WTC11 (cell line): ENCODE results near the gene TPM2. TPM values are rescaled to one million over a fixed set of nuclear protein-coding genes. Genes with fewer than 3 reads are reported as not detected.

Source experiments
- ATAC-seq: fragments of 200-7000 bp; cut with Tn5 transposase; 2 replicates; pipeline ENCODE4 v1.10.0; 2021; ENCODE audit warnings: mild to moderate bottlenecking, moderate library complexity
- CTCF ChIA-PET: fragments of 300-600 bp; sonication (Branson Sonifier 250); formaldehyde crosslinking; loops from one replicate; lab custom pipeline; 2021; ENCODE audit warnings: antibody characterized with exemption; lab: Charles Lee
- POLR2A ChIA-PET: fragments of 350-600 bp; sonication (Branson Sonifier 250); formaldehyde crosslinking; loops from one replicate; lab custom pipeline; 2021; ENCODE audit warnings: antibody characterized with exemption; lab: Charles Lee
- DNase-seq: peaks from one replicate; pipeline ENCODE4 v3.0.0; 2021; ENCODE audit warnings: low spot score
- H3K27ac Mint-ChIP-seq: 2 replicates; pipeline ENCODE4 v1.8.0; 2021; ENCODE audit warnings: mixed read lengths
- H3K27me3 Mint-ChIP-seq: 2 replicates; pipeline ENCODE4 v1.8.0; 2021; ENCODE audit warnings: low read depth, mild to moderate bottlenecking, moderate library complexity, mixed read lengths
- H3K36me3 Mint-ChIP-seq: 2 replicates; pipeline ENCODE4 v1.8.0; 2021; ENCODE audit warnings: mixed read lengths
- H3K4me1 Mint-ChIP-seq: 2 replicates; pipeline ENCODE4 v1.8.0; 2022; ENCODE audit warnings: mixed read lengths
- H3K4me3 Mint-ChIP-seq: 2 replicates; pipeline ENCODE4 v1.8.0; 2021; ENCODE audit warnings: mild to moderate bottlenecking, moderate library complexity, mixed read lengths
- H3K9me3 Mint-ChIP-seq: 2 replicates; pipeline ENCODE4 v1.8.0; 2021; ENCODE audit warnings: mixed read lengths
- AR ChIP-seq: fragments of 250-450 bp; sonication (Bioruptor Pico); IDR thresholded peaks from 2 replicates; pipeline ENCODE4 v1.9.0; 2021; ENCODE audit warnings: mild to moderate bottlenecking
- CREM ChIP-seq: sonication (generic); formaldehyde crosslinking; IDR thresholded peaks from 2 replicates; pipeline ENCODE4 v1.8.1; 2022; ENCODE audit warnings: mild to moderate bottlenecking, missing genetic modification reagents, moderate library complexity
- ERG ChIP-seq: fragments of 250-450 bp; sonication (Bioruptor Pico); IDR thresholded peaks from 2 replicates; pipeline ENCODE4 v1.8.0; 2021; ENCODE audit warnings: mild to moderate bottlenecking
- ETV6 ChIP-seq: sonication (generic); formaldehyde crosslinking; IDR thresholded peaks from 2 replicates; pipeline ENCODE4 v1.8.1; 2022; ENCODE audit warnings: mild to moderate bottlenecking, missing genetic modification reagents
- FOXP4 ChIP-seq: sonication (generic); formaldehyde crosslinking; IDR thresholded peaks from 2 replicates; pipeline ENCODE4 v1.8.0; 2022; ENCODE audit warnings: mild to moderate bottlenecking, missing genetic modification reagents
- GRHL2 ChIP-seq: fragments of 250-450 bp; sonication (Bioruptor Pico); IDR thresholded peaks from 2 replicates; pipeline ENCODE4 v1.8.0; 2022; ENCODE audit warnings: mild to moderate bottlenecking, moderate library complexity; ENCODE audit not compliant: insufficient replicate concordance, severe bottlenecking
- JAZF1 ChIP-seq: fragments of 250-450 bp; sonication (Bioruptor Pico); IDR thresholded peaks from 2 replicates; pipeline ENCODE4 v1.9.0; 2021; ENCODE audit warnings: moderate library complexity, mild to moderate bottlenecking, inconsistent platforms
- JUN ChIP-seq: sonication (generic); formaldehyde crosslinking; IDR thresholded peaks from 2 replicates; pipeline ENCODE4 v1.8.0; 2023; ENCODE audit warnings: mild to moderate bottlenecking, missing genetic modification reagents
- MLX ChIP-seq: sonication (generic); formaldehyde crosslinking; IDR thresholded peaks from 2 replicates; pipeline ENCODE4 v1.8.1; 2023; ENCODE audit warnings: mild to moderate bottlenecking, missing genetic modification reagents, moderate library complexity
- MYBL2 ChIP-seq: sonication (generic); formaldehyde crosslinking; IDR thresholded peaks from 2 replicates; pipeline ENCODE4 v1.8.1; 2023; ENCODE audit warnings: mild to moderate bottlenecking, moderate library complexity, missing genetic modification reagents
- NFYB ChIP-seq: sonication (generic); formaldehyde crosslinking; conservative IDR thresholded peaks from 2 replicates; pipeline ENCODE4 v1.8.0; 2022; ENCODE audit warnings: low read depth, missing genetic modification reagents
- NR1H2 ChIP-seq: sonication (generic); formaldehyde crosslinking; IDR thresholded peaks from 2 replicates; pipeline ENCODE4 v1.9.0; 2021; ENCODE audit warnings: mild to moderate bottlenecking, moderate library complexity, missing genetic modification reagents
- NR2C2 ChIP-seq: sonication (generic); formaldehyde crosslinking; IDR thresholded peaks from 2 replicates; pipeline ENCODE4 v1.8.0; 2022; ENCODE audit warnings: mild to moderate bottlenecking, missing genetic modification reagents
- RORB ChIP-seq: fragments of 250-450 bp; sonication (Bioruptor Pico); IDR thresholded peaks from 2 replicates; pipeline ENCODE4 v1.9.0; 2021; ENCODE audit warnings: mild to moderate bottlenecking
- SOX15 ChIP-seq: fragments of 250-450 bp; sonication (Bioruptor Pico); IDR thresholded peaks from 2 replicates; pipeline ENCODE4 v1.9.0; 2021; ENCODE audit warnings: mild to moderate bottlenecking
- TCF7 ChIP-seq: sonication (generic); formaldehyde crosslinking; IDR thresholded peaks from 2 replicates; pipeline ENCODE4 v1.8.0; 2022; ENCODE audit warnings: mild to moderate bottlenecking, low read depth, missing genetic modification reagents, moderate library complexity
- USF2 ChIP-seq: sonication (generic); formaldehyde crosslinking; IDR thresholded peaks from 2 replicates; pipeline ENCODE4 v1.8.1; 2023; ENCODE audit warnings: mild to moderate bottlenecking, missing genetic modification reagents, moderate library complexity
- ZBTB43 ChIP-seq: sonication (generic); formaldehyde crosslinking; IDR thresholded peaks from 2 replicates; pipeline ENCODE4 v1.8.1; 2023; ENCODE audit warnings: mild to moderate bottlenecking, missing genetic modification reagents
- ZNF121 ChIP-seq: sonication (generic); formaldehyde crosslinking; IDR thresholded peaks from 2 replicates; pipeline ENCODE4 v1.8.0; 2023; ENCODE audit warnings: missing genetic modification reagents
- ZNF138 ChIP-seq: sonication (generic); formaldehyde crosslinking; conservative IDR thresholded peaks from 2 replicates; pipeline ENCODE4 v1.8.1; 2022; ENCODE audit warnings: mild to moderate bottlenecking, moderate library complexity, missing genetic modification reagents
- ZNF396 ChIP-seq: fragments of 250-450 bp; sonication (Bioruptor Pico); IDR thresholded peaks from 2 replicates; pipeline ENCODE4 v1.8.0; 2021; ENCODE audit warnings: mild to moderate bottlenecking, moderate library complexity, borderline replicate concordance
- ZSCAN18 ChIP-seq: fragments of 250-450 bp; sonication (Bioruptor Pico); IDR thresholded peaks from 2 replicates; pipeline ENCODE4 v2.1.2; 2022; ENCODE audit warnings: mild to moderate bottlenecking, moderate library complexity
- total RNA-seq: library from RNA; stranded (reverse); gene quantifications from 3 replicates; pipeline ENCODE4 v1.2.3, GENCODE V29; 2021

Gene TPM2
- total RNA-seq, 1 experiment from 2014 or later: 146 TPM

GRCh38 chr9:35658137-35658967 is 31.4 kb downstream of the TPM2 start, which contains the start of gene CCDC107 (continued):
- TF ChIP-seq NR2C2: no peak
- TF ChIP-seq CREM (CRISPR knock-in tag): no peak
- no peak; the same call in 1 of the 2 replicates for TF ChIP-seq MLX (CRISPR knock-in tag)
- 0 out of 2 replicates have a peak, but pooled peaks have one; percentile 4 for TF ChIP-seq ERG (CRISPR knock-in tag)
- TF ChIP-seq TCF7 (CRISPR knock-in tag): peak; percentile 73; the same call in 1 of the 2 replicates
- no peak for TF ChIP-seq NR1H2
- no peak for TF ChIP-seq SOX15
- TF ChIP-seq MYBL2 (CRISPR knock-in tag): peak; percentile 75; the same call in 1 of the 2 replicates
- no peak for TF ChIP-seq ZSCAN18 (CRISPR knock-in tag)
- no peak for TF ChIP-seq AR
- no peak for TF ChIP-seq ZBTB43 (CRISPR knock-in tag)
- no peak for TF ChIP-seq GRHL2
- no peak for TF ChIP-seq ZNF121
- TF ChIP-seq ZNF138: peak; percentile 91; the same call in 1 of the 2 replicates
- no peak for TF ChIP-seq RORB (CRISPR knock-in tag)

GRCh38 chr9:35657546-35658136 is 32.1 kb downstream of the TPM2 start, which contains the start of gene RMRP:
Gene RMRP, minus strand, starts transcription at chr9:35658019.
- Mint-ChIP-seq H3K4me3 (peak within 1 kb of the TSS; percentile 85), H3K9me3 (no peaks in the 10 kb centered on the region), H3K27me3 (peaks cover 23% of the 10 kb centered on the region), H3K27ac (peak within 1 kb of the TSS; percentile 100), H3K4me1 (peaks cover 20% of the 10 kb centered on the region), H3K36me3 (peaks cover 31% of the 10 kb centered on the region)
- ATAC-seq (peak; percentile 90), DNase-seq (peak; percentile 96)
- ChIA-PET POLR2A (interaction anchor here (0.7 to 6.8 kb wide), 7 partner anchors 11 to 99 kb away, joined by 3 to 38 read pairs (median 4); partner anchors contain the start of genes TLN1 and TPM2), CTCF (interaction anchor here (0.6 to 10.2 kb wide), 27 partner anchors 8 to 623 kb away, joined by 3 to 127 read pairs (median 5); partner anchors contain the start of genes CREB3, HINT2, SIT1 and TESK1)
- TF ChIP-seq JUN (CRISPR knock-in tag): 0 out of 2 replicates have a peak, but pooled peaks have one; percentile 30
- TF ChIP-seq FOXP4: peak; percentile 95
- no peak for TF ChIP-seq ZNF396 (CRISPR knock-in tag)
- peak; percentile 73 for TF ChIP-seq USF2
- 0 out of 2 replicates have a peak, but pooled peaks have one; percentile 29 for TF ChIP-seq NFYB (CRISPR knock-in tag)
- no peak for TF ChIP-seq JAZF1
- 0 out of 2 replicates have a peak, but pooled peaks have one; percentile 92 for TF ChIP-seq MLX (CRISPR knock-in tag)
- peak; percentile 99 for TF ChIP-seq ETV6
